Cardiac fibroblast (primary cell): ENCODE results near the gene ANKRD16.

Source experiments
- DNase-seq, 2 donors: peaks; one replicate each; pipeline versions ENCODE4 v3.0.0 to v3.0.0-alpha.2; 2010; ENCODE audit warnings: low read depth in 2 of 2
- H3K4me3 ChIP-seq, 2 donors: replicated peaks in 1 of 2; 1 replicate in 1 of 2; 2 replicates in 1 of 2; pipeline ENCODE4 v1.5.1; 2011; ENCODE audit warnings: low read depth in 2 of 2, low read length in 2 of 2, mild to moderate bottlenecking in 2 of 2, moderate library complexity in 1 of 2
- TF ChIP-seq, protein P1 (sequence below): IDR thresholded peaks from one replicate; pipeline ENCODE4 v1.5.1; 2011; ENCODE audit warnings: low read depth, mild to moderate bottlenecking, low read length, inconsistent platforms

The ANKRD16 gene

DNA sequence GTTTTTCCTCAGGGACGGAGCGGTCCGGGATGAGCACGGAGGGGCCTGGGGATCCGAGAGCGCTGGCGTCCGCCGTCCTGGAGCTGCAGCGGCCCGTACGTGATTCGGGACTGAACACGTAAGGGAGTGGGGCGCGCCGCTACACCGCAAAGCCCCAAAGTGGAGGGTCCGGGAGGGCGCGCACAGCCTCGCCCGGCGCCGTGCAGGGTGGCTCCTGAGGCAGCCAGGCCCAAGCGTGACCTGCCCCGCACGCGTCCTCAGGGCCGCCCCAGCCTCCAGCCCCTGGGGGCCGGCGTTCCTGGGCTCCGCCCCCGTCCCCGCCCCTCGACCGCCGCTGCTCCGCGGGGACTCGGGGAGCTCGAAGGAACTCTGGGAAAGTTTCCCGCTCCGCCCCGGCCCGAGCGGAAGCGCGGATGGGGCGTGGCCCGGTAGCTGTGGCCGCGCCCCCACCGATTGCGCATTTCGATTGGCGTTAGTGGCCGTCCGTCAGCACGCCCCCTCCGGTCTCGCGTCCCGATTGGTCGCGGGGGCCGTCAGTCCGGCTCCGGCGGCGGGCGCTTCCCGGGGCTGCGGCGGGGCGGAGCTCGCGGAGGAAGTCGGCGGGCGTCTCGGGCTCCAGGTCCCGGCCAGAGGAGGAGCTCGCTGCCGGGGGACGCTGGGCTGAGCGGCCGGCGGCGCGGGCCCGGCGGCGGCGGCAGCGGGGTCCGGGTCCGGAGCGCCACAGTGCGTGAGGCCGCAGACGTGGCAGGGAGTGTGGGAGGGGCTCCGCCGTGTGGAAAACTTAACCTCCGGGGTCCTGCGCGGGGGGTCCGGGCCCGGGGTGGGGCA lies at the start of gene ANKRD16, which contains the start of gene FBH1:
Gene ANKRD16 (minus strand): TSS at position 270 of the 828 bp plus-strand sequence. CDS start 539 bp downstream, outside the sequence.
Gene FBH1 (plus strand): TSS at position 620 of the 828 bp plus-strand sequence. CDS start 103 bp downstream, at position 723.
- TF ChIP-seq, protein P1, sequence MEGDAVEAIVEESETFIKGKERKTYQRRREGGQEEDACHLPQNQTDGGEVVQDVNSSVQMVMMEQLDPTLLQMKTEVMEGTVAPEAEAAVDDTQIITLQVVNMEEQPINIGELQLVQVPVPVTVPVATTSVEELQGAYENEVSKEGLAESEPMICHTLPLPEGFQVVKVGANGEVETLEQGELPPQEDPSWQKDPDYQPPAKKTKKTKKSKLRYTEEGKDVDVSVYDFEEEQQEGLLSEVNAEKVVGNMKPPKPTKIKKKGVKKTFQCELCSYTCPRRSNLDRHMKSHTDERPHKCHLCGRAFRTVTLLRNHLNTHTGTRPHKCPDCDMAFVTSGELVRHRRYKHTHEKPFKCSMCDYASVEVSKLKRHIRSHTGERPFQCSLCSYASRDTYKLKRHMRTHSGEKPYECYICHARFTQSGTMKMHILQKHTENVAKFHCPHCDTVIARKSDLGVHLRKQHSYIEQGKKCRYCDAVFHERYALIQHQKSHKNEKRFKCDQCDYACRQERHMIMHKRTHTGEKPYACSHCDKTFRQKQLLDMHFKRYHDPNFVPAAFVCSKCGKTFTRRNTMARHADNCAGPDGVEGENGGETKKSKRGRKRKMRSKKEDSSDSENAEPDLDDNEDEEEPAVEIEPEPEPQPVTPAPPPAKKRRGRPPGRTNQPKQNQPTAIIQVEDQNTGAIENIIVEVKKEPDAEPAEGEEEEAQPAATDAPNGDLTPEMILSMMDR = no peak
- H3K4me3 ChIP-seq = peak within 1 kb of the TSS; percentile 86 to 87
- DNase-seq = peak; percentile 99 to 100

DNA sequence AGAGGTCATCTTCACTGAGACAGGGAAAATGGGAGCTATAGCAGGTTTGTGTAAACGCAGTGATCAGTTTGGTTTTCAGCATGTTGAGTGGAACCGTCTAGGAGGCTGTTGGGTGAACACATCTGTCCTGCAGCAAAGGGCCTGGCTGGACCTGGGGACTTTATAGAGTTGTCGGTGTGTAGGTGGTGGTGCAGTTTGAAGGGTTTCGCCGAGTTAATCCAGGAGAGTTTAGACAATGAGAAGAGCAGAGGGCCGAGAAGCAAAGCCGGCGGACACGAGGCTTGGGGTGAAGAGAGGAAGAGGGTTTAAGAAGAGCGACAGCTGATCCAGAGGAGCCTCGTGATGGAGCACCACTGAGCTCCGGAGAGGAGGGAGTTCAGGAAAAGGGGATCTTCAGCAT lies 48.6 kb upstream of the ANKRD16 start:
- no peak for DNase-seq
- TF ChIP-seq, protein P1 = no peak
- H3K4me3 ChIP-seq = no peak overlapping the region

DNA sequence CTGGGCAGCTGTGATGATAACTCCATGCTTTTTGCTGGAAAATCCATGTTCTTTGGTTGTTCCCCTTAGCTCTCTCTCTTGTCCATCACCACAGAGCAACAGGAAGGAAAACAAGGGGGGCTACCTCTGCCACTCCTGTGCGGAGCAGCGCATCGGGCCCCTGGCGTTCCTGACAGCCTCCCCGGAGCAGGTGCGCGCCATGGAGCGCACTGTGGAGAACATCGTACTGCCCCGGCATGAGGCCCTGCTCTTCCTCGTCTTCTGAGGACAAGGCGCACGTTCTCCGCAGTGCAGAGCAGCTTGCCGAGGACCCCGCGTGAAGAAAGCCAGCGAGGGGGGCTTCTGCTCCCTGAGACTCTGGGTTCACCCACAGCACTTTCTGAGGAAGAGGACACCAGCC lies 47.3 kb upstream of the ANKRD16 start:
- DNase-seq = no peak
- H3K4me3 ChIP-seq = no peak overlapping the region
- TF ChIP-seq, protein P1 = no peak

DNA sequence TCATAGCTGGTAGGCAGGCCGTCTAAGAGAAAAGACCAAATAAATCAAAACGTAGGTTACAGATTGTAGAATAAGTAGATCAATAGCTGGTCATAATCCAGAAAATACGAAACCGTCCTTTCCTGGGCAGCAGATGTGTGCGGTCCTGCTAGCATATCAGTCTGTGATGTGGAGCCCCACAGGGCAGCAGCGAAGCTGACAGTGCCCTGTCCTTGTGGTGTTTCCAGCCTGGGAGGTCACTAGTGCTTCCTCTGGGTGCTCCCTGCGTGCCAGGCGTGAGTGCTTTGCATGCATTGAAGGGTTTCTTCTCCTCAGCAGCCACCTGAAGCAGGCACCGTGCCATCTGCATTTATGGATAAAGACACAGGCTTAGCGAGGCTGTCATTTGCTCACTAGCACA lies 45.9 kb upstream of the ANKRD16 start:
- no peak overlapping the region for H3K4me3 ChIP-seq
- no peak for DNase-seq
- TF ChIP-seq, protein P1 = no peak

DNA sequence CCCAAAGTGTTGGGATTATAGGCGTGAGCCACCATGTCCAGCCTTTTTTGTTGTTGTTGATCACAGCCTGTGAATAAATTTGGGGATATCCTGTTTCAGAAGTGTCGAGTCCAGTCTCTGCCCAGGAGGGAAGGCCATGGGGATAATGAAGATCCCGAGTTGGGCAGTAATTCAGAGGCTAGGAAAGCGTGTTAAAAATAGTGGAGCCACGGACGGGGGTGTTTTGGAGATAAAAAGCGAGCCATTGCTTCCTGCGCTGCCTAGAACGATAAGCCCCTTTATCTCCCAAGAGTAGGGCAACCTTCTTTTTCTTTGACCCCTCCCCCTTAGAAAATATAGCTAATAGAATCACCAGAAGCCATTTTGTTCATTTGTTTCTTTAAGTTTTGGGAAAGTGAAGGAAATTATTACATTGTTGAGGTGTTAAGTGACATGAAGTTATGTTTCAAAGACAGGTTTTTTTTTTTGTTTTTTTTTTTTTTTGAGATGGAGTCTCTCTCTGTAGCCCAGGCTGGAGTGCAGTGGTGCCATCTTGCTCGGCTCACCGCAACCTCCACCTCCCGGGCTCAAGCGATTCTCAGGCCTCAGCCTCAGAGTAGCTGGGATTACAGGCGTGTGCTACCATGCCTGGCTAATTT lies 44.3 kb upstream of the ANKRD16 start:
- no peak overlapping the region for H3K4me3 ChIP-seq
- no peak for DNase-seq
- TF ChIP-seq, protein P1 = no peak

DNA sequence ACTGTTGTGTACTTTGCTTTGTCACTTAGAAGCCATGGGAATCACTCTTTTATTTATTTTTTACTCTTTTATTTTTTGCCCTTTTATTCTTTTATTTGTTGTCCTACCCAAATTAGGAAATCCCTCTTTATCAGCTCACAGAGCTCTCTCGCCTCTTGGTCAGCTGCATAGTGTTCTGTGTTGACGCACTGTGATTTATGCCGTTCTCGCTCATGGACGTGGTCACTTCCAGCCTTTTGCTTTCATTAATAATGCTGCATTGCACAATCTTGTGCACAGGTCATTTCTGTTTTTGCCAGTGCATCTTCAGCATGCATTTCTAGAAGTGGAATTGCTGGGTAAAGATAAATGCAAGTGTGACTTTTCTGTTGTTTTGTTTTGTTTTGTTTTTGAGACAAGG lies 42.7 kb upstream of the ANKRD16 start:
- H3K4me3 ChIP-seq = no peak overlapping the region
- DNase-seq = peak in 1 of 2 donors; percentile 56
- TF ChIP-seq, protein P1 = no peak
